Colonic mucosa (tissue), 4 donors: ENCODE measurements around the gene SLC17A5. TPM values are rescaled to one million over a fixed set of nuclear protein-coding genes. Genes with fewer than 3 reads are reported as not detected.

Source experiments
- DNase-seq: peaks from one replicate; pipeline ENCODE4 v3.0.0-alpha.2; 2020
- H3K27ac ChIP-seq: fragments of 200-600 bp; one replicate; pipeline ENCODE4 v1.8.0; 2021
- H3K27me3 ChIP-seq: fragments of 200-600 bp; one replicate; pipeline ENCODE4 v1.8.0; 2021
- H3K36me3 ChIP-seq: fragments of 200-600 bp; one replicate; pipeline ENCODE4 v1.8.0; 2021
- H3K4me1 ChIP-seq: fragments of 200-600 bp; one replicate; pipeline ENCODE4 v1.8.0; 2021; ENCODE audit warnings: mild to moderate bottlenecking
- H3K4me3 ChIP-seq: fragments of 200-600 bp; one replicate; pipeline ENCODE4 v1.8.0; 2021
- H3K9ac ChIP-seq, 2 donors: one replicate each; pipeline ENCODE4 v1.7.0; 2013; ENCODE audit warnings: control low read depth in 2 of 2, low read depth in 2 of 2, low read length in 2 of 2
- H3K9me3 ChIP-seq: fragments of 200-600 bp; one replicate; pipeline ENCODE4 v1.8.0; 2021
- CTCF ChIP-seq: fragments of 200-600 bp; IDR thresholded peaks from one replicate; pipeline ENCODE4 v1.8.0; 2022; ENCODE audit warnings: antibody characterized with exemption, mild to moderate bottlenecking
- intact Hi-C: fragments of 100-400 bp; cut with DNase I; formaldehyde crosslinking; loops from one replicate; pipeline ENCODE4 v1.14.1; 2022
- total RNA-seq, 2 donors: library from RNA; stranded (reverse); fragmentation: NEBNext Ultra II Directional in 1 of 2; extraction: Animal tissue kit (Norgen Biotek cat#: 25700) in 1 of 2; gene quantifications; one replicate each; pipeline ENCODE4 v1.2.1, GENCODE V29; 2021
- donor health status: healthy.
- donor health status: DM: no; HTN: no; CAD: no.
- donor health status: DM: no; HTN: no; CAD: no.

The SLC17A5 gene
- total RNA-seq, 2 donors from 2014 or later = 24.4 to 41.5 TPM

GRCh38 chr6:73649783-73650182, 4.0 kb downstream of the SLC17A5 start:
- no peak for TF ChIP-seq CTCF
- Histone ChIP-seq H3K27me3 (no peaks in the 10 kb centered on the region), H3K9ac (no peak overlapping the region), H3K27ac (no peak overlapping the region), H3K4me3 (no peak overlapping the region), H3K36me3 (no peaks in the 10 kb centered on the region), H3K4me1 (no peaks in the 10 kb centered on the region), H3K9me3 (no peaks in the 10 kb centered on the region)
- intact Hi-C loops = no loop called here
- DNase-seq = no peak

GRCh38 chr6:73648166-73648565, 5.6 kb downstream of the SLC17A5 start:
- Histone ChIP-seq H3K4me1 (no peaks in the 10 kb centered on the region), H3K27me3 (no peaks in the 10 kb centered on the region), H3K36me3 (no peaks in the 10 kb centered on the region), H3K9ac (no peak overlapping the region), H3K9me3 (no peaks in the 10 kb centered on the region), H3K27ac (no peak overlapping the region), H3K4me3 (no peak overlapping the region)
- intact Hi-C loops = no loop called here
- DNase-seq = no peak
- TF ChIP-seq CTCF = no peak

- no peak overlapping the region for H3K27ac ChIP-seq
- intact Hi-C loops = no loop called here
- no peak for TF ChIP-seq CTCF
Measured at GRCh38 chr6:73644941-73645591, 8.7 kb downstream of the SLC17A5 start.

GRCh38 chr6:73644030-73644429, 9.8 kb downstream of the SLC17A5 start:
- Histone ChIP-seq H3K27me3 (no peaks in the 10 kb centered on the region), H3K9ac (no peak overlapping the region), H3K36me3 (peaks cover 3% of the 10 kb centered on the region), H3K4me1 (no peaks in the 10 kb centered on the region), H3K9me3 (no peaks in the 10 kb centered on the region), H3K4me3 (no peak overlapping the region), H3K27ac (no peak overlapping the region)
- intact Hi-C loops = no loop called here
- DNase-seq = no peak
- no peak for TF ChIP-seq CTCF

More at GRCh38 chr6:73644941-73645591, 8.7 kb downstream of the SLC17A5 start:
- no peak for DNase-seq
- Histone ChIP-seq H3K36me3 (peaks cover 3% of the 10 kb centered on the region), H3K4me1 (no peaks in the 10 kb centered on the region), H3K9ac (peak overlapping the region in 1 of 2 donors; percentile 35), H3K4me3 (peak overlapping the region; percentile 21), H3K27me3 (no peaks in the 10 kb centered on the region), H3K9me3 (no peaks in the 10 kb centered on the region)

GRCh38 chr6:73642530-73642929, 11.3 kb downstream of the SLC17A5 start:
- no peaks in the 10 kb centered on the region for H3K9me3 ChIP-seq
- no peaks in the 10 kb centered on the region for H3K4me1 ChIP-seq
- intact Hi-C loops = no loop called here
- no peaks in the 10 kb centered on the region for H3K27me3 ChIP-seq
- no peak overlapping the region for H3K4me3 ChIP-seq
- H3K27ac ChIP-seq = no peak overlapping the region
- no peak for TF ChIP-seq CTCF
- H3K9ac ChIP-seq = no peak overlapping the region
- peaks cover 3% of the 10 kb centered on the region for H3K36me3 ChIP-seq
- no peak for DNase-seq
